Right lobe of liver (tissue), 4 donors: Measurements from ENCODE around the gene NOP16.

Experiments used
- POLR2A ChIP-seq: fragments of 450-650 bp; IDR thresholded peaks from one replicate; pipeline ENCODE4 v1.6.1; 2017; ENCODE audit warnings: antibody characterized with exemption, mild to moderate bottlenecking
- TF ChIP-seq, protein P1 (sequence below), 4 donors: fragments of 200-600 bp in 3 of 4; fragments of 450-650 bp in 1 of 4; IDR thresholded peaks; one replicate each; pipeline versions ENCODE4 v1.5.1 to v1.8.0; 2016 to 2022; ENCODE audit warnings: antibody characterized with exemption in 4 of 4, mild to moderate bottlenecking in 2 of 4
- donor health status: DM: no; HTN: no; CAD: no.
- donor health status: DM: no; HTN: no; CAD: no.
- donor health status: DM: no; HTN: yes; CAD: no.

DNA sequence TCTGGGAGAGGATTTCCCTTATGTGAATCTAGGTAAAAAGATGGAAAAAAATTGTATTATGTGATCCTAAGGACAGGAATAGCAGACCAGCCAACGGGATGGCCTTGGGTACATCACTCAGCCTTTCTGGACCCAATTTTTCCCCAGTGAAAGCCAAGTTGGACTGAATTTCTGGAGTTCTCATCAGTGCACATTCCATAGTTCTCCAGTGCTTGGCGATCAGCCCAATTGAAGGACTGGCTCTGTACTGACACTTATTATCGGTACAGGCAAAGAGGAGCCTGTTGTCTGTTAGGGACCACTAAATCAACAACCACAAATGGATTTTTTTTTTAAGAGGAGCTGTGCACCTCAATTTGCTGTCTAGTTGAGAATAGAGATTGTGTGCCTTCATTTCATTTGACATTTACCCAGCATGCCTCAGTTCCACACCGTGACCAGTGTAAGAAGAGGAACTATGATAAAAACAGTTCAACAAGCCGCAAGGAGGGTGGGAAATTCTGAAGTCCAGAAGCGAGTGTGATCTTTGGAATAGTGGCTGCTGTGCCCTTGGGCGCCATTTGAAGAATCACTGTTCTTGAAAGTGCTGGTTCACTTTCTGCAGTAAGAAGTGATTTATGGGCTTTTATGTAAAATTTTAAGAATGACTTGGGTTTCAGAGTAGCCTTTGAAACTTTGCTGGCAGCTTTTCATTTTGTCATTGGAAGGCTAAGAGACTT, 15.1 kb downstream of the NOP16 start:
- TF ChIP-seq POLR2A: no peak
- TF ChIP-seq, protein P1, sequence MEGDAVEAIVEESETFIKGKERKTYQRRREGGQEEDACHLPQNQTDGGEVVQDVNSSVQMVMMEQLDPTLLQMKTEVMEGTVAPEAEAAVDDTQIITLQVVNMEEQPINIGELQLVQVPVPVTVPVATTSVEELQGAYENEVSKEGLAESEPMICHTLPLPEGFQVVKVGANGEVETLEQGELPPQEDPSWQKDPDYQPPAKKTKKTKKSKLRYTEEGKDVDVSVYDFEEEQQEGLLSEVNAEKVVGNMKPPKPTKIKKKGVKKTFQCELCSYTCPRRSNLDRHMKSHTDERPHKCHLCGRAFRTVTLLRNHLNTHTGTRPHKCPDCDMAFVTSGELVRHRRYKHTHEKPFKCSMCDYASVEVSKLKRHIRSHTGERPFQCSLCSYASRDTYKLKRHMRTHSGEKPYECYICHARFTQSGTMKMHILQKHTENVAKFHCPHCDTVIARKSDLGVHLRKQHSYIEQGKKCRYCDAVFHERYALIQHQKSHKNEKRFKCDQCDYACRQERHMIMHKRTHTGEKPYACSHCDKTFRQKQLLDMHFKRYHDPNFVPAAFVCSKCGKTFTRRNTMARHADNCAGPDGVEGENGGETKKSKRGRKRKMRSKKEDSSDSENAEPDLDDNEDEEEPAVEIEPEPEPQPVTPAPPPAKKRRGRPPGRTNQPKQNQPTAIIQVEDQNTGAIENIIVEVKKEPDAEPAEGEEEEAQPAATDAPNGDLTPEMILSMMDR (IDR thresholded peaks at IDR 0.05): no peak
